ENCODE data around the gene OBSL1.
A peak's percentile ranks its signal among the peaks of the same experiment; 100 is the strongest.

The OBSL1 gene

GRCh38 chr2:219523031-219523671 is 48.2 kb downstream of the OBSL1 start:
- H3F3A ChIP-seq (ENCODE audit: control insufficient read depth, insufficient read depth) = no peaks in the 10 kb centered on the region
- H3K9me2 ChIP-seq (replicated peaks; ENCODE audit: control insufficient read depth, low read length) = no peaks in the 10 kb centered on the region
- no peak overlapping the region for H3K4me2 ChIP-seq (ENCODE audit: low read length)
- H3K4me1 ChIP-seq (ENCODE audit: control insufficient read depth, low read length) = no peaks in the 10 kb centered on the region
- no peak overlapping the region for H3K27ac ChIP-seq (ENCODE audit: low read depth, low read length)
- TF ChIP-seq, protein P1, sequence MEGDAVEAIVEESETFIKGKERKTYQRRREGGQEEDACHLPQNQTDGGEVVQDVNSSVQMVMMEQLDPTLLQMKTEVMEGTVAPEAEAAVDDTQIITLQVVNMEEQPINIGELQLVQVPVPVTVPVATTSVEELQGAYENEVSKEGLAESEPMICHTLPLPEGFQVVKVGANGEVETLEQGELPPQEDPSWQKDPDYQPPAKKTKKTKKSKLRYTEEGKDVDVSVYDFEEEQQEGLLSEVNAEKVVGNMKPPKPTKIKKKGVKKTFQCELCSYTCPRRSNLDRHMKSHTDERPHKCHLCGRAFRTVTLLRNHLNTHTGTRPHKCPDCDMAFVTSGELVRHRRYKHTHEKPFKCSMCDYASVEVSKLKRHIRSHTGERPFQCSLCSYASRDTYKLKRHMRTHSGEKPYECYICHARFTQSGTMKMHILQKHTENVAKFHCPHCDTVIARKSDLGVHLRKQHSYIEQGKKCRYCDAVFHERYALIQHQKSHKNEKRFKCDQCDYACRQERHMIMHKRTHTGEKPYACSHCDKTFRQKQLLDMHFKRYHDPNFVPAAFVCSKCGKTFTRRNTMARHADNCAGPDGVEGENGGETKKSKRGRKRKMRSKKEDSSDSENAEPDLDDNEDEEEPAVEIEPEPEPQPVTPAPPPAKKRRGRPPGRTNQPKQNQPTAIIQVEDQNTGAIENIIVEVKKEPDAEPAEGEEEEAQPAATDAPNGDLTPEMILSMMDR (IDR thresholded peaks at IDR 0.05; ENCODE audit: low read depth, low read length, poor library complexity, severe bottlenecking) = peak; percentile 12
- TF ChIP-seq EZH2phosphoT487 (IDR thresholded peaks at IDR 0.05; ENCODE audit: borderline replicate concordance, low read length) = no peak
- no peaks in the 10 kb centered on the region for H4K20me1 ChIP-seq (ENCODE audit: control insufficient read depth, insufficient read depth, low read depth, low read length)
- H3K79me2 ChIP-seq (ENCODE audit: control insufficient read depth, low read length) = no peaks in the 10 kb centered on the region
- H3K36me3 ChIP-seq (ENCODE audit: control insufficient read depth, low read length) = no peaks in the 10 kb centered on the region
- peaks cover 75% of the 10 kb centered on the region for H3K27me3 ChIP-seq (ENCODE audit: control insufficient read depth, low read length)
- no peak overlapping the region for H3K4me3 ChIP-seq (ENCODE audit: low read length)
- no peaks in the 10 kb centered on the region for H3K9me3 ChIP-seq (ENCODE audit: control insufficient read depth, insufficient read depth, low read length)

GRCh38 chr2:219522111-219523030 is 49.0 kb downstream of the OBSL1 start:
- Histone ChIP-seq H3K4me2 (ENCODE audit: low read length) (no peak overlapping the region), H4K20me1 (ENCODE audit: control insufficient read depth, insufficient read depth, low read depth, low read length) (no peaks in the 10 kb centered on the region), H3K79me2 (ENCODE audit: control insufficient read depth, low read length) (no peaks in the 10 kb centered on the region), H3K27me3 (ENCODE audit: control insufficient read depth, low read length) (peaks cover 73% of the 10 kb centered on the region), H3K9me2 (replicated peaks; ENCODE audit: control insufficient read depth, low read length) (no peaks in the 10 kb centered on the region), H3K4me3 (ENCODE audit: low read length) (no peak overlapping the region), H3K4me1 (ENCODE audit: control insufficient read depth, low read length) (no peaks in the 10 kb centered on the region), H3K9me3 (ENCODE audit: control insufficient read depth, insufficient read depth, low read length) (no peaks in the 10 kb centered on the region), H3F3A (ENCODE audit: control insufficient read depth, insufficient read depth) (no peaks in the 10 kb centered on the region), H3K27ac (ENCODE audit: low read depth, low read length) (no peak overlapping the region), H3K36me3 (ENCODE audit: control insufficient read depth, low read length) (no peaks in the 10 kb centered on the region)
- no peak for TF ChIP-seq EZH2phosphoT487 (IDR thresholded peaks at IDR 0.05; ENCODE audit: borderline replicate concordance, low read length)
- TF ChIP-seq, protein P1 (IDR thresholded peaks at IDR 0.05; ENCODE audit: low read depth, low read length, poor library complexity, severe bottlenecking) = no peak

GRCh38 chr2:219521066-219521880 is 50.1 kb downstream of the OBSL1 start:
- no peaks in the 10 kb centered on the region for H3K4me1 ChIP-seq (ENCODE audit: control insufficient read depth, low read length)
- no peaks in the 10 kb centered on the region for H4K20me1 ChIP-seq (ENCODE audit: control insufficient read depth, insufficient read depth, low read depth, low read length)
- H3K4me3 ChIP-seq (ENCODE audit: low read length) = no peak overlapping the region
- no peaks in the 10 kb centered on the region for H3K79me2 ChIP-seq (ENCODE audit: control insufficient read depth, low read length)
- H3K9me3 ChIP-seq (ENCODE audit: control insufficient read depth, insufficient read depth, low read length) = no peaks in the 10 kb centered on the region
- TF ChIP-seq, protein P1 (IDR thresholded peaks at IDR 0.05; ENCODE audit: low read depth, low read length, poor library complexity, severe bottlenecking) = peak; percentile 63
- no peak for TF ChIP-seq EZH2phosphoT487 (IDR thresholded peaks at IDR 0.05; ENCODE audit: borderline replicate concordance, low read length)
- peaks cover 73% of the 10 kb centered on the region for H3K27me3 ChIP-seq (ENCODE audit: control insufficient read depth, low read length)
- H3K36me3 ChIP-seq (ENCODE audit: control insufficient read depth, low read length) = no peaks in the 10 kb centered on the region
- no peak overlapping the region for H3K27ac ChIP-seq (ENCODE audit: low read depth, low read length)
- no peak overlapping the region for H3K4me2 ChIP-seq (ENCODE audit: low read length)
- H3K9me2 ChIP-seq (replicated peaks; ENCODE audit: control insufficient read depth, low read length) = no peaks in the 10 kb centered on the region
- H3F3A ChIP-seq (ENCODE audit: control insufficient read depth, insufficient read depth) = no peaks in the 10 kb centered on the region
